HEK293 (cell line): Measurements from ENCODE around the gene CGB2.

ENCODE experiments used
- CTCF ChIA-PET: fragments of 350-600 bp; formaldehyde crosslinking; extraction: SDS; loops from one replicate; lab custom pipeline; 2021; ENCODE audit warnings: antibody characterized with exemption; lab: Yijun Ruan, JAX
- POLR2A ChIA-PET: fragments of 300-600 bp; formaldehyde crosslinking; extraction: SDS; loops from one replicate; lab custom pipeline; 2020; ENCODE audit warnings: antibody characterized with exemption, inconsistent platforms; lab: Yijun Ruan, JAX
- H3K27ac ChIP-seq: fragments of 200-500 bp; sonication (Bioruptor generic); 2 replicates; pipeline ENCODE4 v1.5.1; 2014; ENCODE audit warnings: low read depth, low read length, control low read depth, inconsistent platforms; ENCODE audit errors: extremely low read depth
- H3K36me3 ChIP-seq, 2 experiments: fragments of 200-500 bp in 1 of 2; sonication (Bioruptor generic) in 1 of 2; 1 replicate in 1 of 2; 2 replicates in 1 of 2; pipeline ENCODE4 v1.5.1; 2014 to 2017; ENCODE audit warnings: inconsistent platforms in 2 of 2, low read length in 2 of 2; ENCODE audit not compliant: control insufficient read depth in 2 of 2, insufficient read depth in 1 of 2
- H3K4me1 ChIP-seq: fragments of 200-500 bp; sonication (Bioruptor generic); 2 replicates; pipeline ENCODE4 v1.5.1; 2014; ENCODE audit warnings: mild to moderate bottlenecking, low read length, inconsistent platforms; ENCODE audit not compliant: control insufficient read depth, insufficient read depth
- H3K4me3 ChIP-seq: 2 replicates; pipeline ENCODE4 v1.5.1; 2011; ENCODE audit warnings: low read depth, mild to moderate bottlenecking, control low read depth, low read length, moderate library complexity
- H3K9me3 ChIP-seq: fragments of 200-500 bp; sonication (Bioruptor generic); 2 replicates; pipeline ENCODE4 v1.5.1; 2014; ENCODE audit warnings: low read depth, low read length, inconsistent platforms; ENCODE audit not compliant: control insufficient read depth, insufficient read depth
- KLF17 ChIP-seq: fragments of 450-650 bp; formaldehyde crosslinking; IDR thresholded peaks from 2 replicates; pipeline ENCODE4 v1.5.1; 2016; ENCODE audit warnings: missing biosample characterization, missing genetic modification characterization
- KLF7 ChIP-seq: fragments of 450-650 bp; formaldehyde crosslinking; IDR thresholded peaks from 2 replicates; pipeline ENCODE4 v1.5.1; 2016; ENCODE audit warnings: missing biosample characterization, missing genetic modification characterization, borderline replicate concordance
- OVOL3 ChIP-seq: fragments of 450-650 bp; formaldehyde crosslinking; IDR thresholded peaks from 2 replicates; pipeline ENCODE4 v1.5.1; 2016; ENCODE audit warnings: missing biosample characterization, missing genetic modification characterization
- ZBTB20 ChIP-seq: fragments of 450-650 bp; formaldehyde crosslinking; IDR thresholded peaks from 2 replicates; pipeline ENCODE4 v1.5.1; 2016; ENCODE audit warnings: missing biosample characterization, missing genetic modification characterization
- ZNF19 ChIP-seq: fragments of 450-650 bp; formaldehyde crosslinking; IDR thresholded peaks from 2 replicates; pipeline ENCODE4; 2016; ENCODE audit warnings: missing biosample characterization, missing genetic modification characterization, low read depth
- ZNF274 ChIP-seq, 2 experiments: fragments of 200-500 bp in 1 of 2; fragments of 450-650 bp in 1 of 2; sonication (Bioruptor generic) in 1 of 2; formaldehyde crosslinking in 1 of 2; IDR thresholded peaks; 2 replicates each; pipeline versions ENCODE4 v1.5.1 to v1.6.1; 2014 to 2016; ENCODE audit warnings: borderline replicate concordance in 1 of 2, inconsistent platforms in 1 of 2, low read length in 1 of 2, missing biosample characterization in 1 of 2, missing genetic modification characterization in 1 of 2
- ZNF335 ChIP-seq: fragments of 450-650 bp; formaldehyde crosslinking; conservative IDR thresholded peaks from 2 replicates; pipeline ENCODE4 v1.5.1; 2016; ENCODE audit warnings: missing biosample characterization, missing genetic modification characterization
- ZNF391 ChIP-seq: fragments of 450-650 bp; formaldehyde crosslinking; IDR thresholded peaks from 2 replicates; pipeline ENCODE4 v1.5.1; 2016; ENCODE audit warnings: low read depth, missing biosample characterization, missing genetic modification characterization, borderline replicate concordance
- ZNF777 ChIP-seq: fragments of 450-650 bp; formaldehyde crosslinking; IDR thresholded peaks from 2 replicates; pipeline ENCODE4 v1.5.1; 2017; ENCODE audit warnings: missing biosample characterization, missing genetic modification characterization, borderline replicate concordance
- TF ChIP-seq, protein P1 (sequence below): fragments of 450-650 bp; formaldehyde crosslinking; IDR thresholded peaks from 2 replicates; pipeline ENCODE4 v1.5.1; 2017; ENCODE audit warnings: missing biosample characterization, missing genetic modification characterization
- TF ChIP-seq, protein P2 (sequence below): fragments of 450-650 bp; formaldehyde crosslinking; IDR thresholded peaks from 2 replicates; pipeline ENCODE4 v1.5.1; 2016; ENCODE audit warnings: missing biosample characterization, missing genetic modification characterization
- TF ChIP-seq, protein P3 (sequence below): fragments of 450-650 bp; formaldehyde crosslinking; conservative IDR thresholded peaks from 2 replicates; pipeline ENCODE4 v1.5.1; 2016; ENCODE audit warnings: low read depth, missing biosample characterization, missing genetic modification characterization

The CGB2 gene

DNA sequence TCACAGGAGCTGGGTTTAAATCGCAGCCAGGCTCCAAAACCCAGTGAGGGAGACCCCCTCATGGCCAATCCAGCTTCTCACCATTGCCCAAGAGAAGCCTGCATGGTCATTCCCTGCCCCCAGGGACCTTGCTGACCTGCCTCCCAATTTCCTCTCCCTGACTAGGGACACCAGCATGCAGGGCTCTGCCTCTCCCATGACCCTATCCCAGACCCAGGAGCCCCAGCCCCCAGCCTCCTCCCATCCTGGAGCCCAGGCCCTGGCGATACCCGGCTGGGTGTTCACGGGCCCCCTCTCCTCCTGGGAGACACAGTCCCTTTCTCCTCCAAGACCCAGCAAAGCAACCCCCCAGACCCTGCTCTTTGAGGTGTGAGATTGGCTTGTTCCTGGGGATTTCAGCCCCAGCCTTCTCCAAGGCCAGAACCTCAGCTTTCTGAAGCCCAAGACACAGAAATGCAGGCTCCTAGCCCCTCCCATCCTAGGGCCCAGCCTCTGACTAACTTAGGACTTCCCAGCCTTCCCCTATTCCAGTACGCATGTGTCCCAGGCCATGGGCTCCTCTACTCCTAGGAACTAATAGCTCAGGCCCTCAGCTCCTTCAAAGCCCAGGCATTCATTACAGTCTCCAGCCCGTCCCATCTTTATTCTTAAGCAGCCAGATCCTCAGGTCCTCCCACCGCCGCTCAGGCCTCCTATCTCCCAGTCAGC lies 39.7 kb upstream of the CGB2 start:
- TF ChIP-seq, protein P1, sequence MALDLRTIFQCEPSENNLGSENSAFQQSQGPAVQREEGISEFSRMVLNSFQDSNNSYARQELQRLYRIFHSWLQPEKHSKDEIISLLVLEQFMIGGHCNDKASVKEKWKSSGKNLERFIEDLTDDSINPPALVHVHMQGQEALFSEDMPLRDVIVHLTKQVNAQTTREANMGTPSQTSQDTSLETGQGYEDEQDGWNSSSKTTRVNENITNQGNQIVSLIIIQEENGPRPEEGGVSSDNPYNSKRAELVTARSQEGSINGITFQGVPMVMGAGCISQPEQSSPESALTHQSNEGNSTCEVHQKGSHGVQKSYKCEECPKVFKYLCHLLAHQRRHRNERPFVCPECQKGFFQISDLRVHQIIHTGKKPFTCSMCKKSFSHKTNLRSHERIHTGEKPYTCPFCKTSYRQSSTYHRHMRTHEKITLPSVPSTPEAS (tag by site-specific recombination), result no peak
- TF ChIP-seq, protein P2, sequence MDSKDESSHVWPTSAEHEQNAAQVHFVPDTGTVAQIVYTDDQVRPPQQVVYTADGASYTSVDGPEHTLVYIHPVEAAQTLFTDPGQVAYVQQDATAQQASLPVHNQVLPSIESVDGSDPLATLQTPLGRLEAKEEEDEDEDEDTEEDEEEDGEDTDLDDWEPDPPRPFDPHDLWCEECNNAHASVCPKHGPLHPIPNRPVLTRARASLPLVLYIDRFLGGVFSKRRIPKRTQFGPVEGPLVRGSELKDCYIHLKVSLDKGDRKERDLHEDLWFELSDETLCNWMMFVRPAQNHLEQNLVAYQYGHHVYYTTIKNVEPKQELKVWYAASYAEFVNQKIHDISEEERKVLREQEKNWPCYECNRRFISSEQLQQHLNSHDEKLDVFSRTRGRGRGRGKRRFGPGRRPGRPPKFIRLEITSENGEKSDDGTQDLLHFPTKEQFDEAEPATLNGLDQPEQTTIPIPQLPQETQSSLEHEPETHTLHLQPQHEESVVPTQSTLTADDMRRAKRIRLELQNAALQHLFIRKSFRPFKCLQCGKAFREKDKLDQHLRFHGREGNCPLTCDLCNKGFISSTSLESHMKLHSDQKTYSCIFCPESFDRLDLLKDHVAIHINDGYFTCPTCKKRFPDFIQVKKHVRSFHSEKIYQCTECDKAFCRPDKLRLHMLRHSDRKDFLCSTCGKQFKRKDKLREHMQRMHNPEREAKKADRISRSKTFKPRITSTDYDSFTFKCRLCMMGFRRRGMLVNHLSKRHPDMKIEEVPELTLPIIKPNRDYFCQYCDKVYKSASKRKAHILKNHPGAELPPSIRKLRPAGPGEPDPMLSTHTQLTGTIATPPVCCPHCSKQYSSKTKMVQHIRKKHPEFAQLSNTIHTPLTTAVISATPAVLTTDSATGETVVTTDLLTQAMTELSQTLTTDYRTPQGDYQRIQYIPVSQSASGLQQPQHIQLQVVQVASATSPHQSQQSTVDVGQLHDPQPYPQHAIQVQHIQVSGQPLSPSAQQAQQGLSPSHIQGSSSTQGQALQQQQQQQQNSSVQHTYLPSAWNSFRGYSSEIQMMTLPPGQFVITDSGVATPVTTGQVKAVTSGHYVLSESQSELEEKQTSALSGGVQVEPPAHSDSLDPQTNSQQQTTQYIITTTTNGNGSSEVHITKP (tag by site-specific recombination), result peak; percentile 65

GRCh38 chr19:48992581-48993174 lies 39.0 kb upstream of the CGB2 start:
- POLR2A ChIA-PET, result interaction anchor here (0.9 to 2.8 kb wide), 26 partner anchors 9 to 459 kb away, joined by 3 to 33 read pairs (median 7); partner anchors contain the start of genes DHDH, LHB, LIN7B and NTF4
- H3K27ac ChIP-seq, result peak overlapping the region; percentile 81
- 0 out of 2 replicates have a peak, but pooled peaks have one; percentile 23 for TF ChIP-seq OVOL3 (tag by site-specific recombination)
- TF ChIP-seq ZBTB20 (tag by site-specific recombination), result peak; percentile 99
- 0 out of 2 replicates have a peak, but pooled peaks have one; percentile 16 for TF ChIP-seq KLF7 (tag by site-specific recombination)
- TF ChIP-seq ZNF335 (tag by site-specific recombination), result peak; percentile 80
- 0 out of 2 replicates have a peak, but pooled peaks have one; percentile 21 for TF ChIP-seq ZNF391 (tag by site-specific recombination)
- no peak for TF ChIP-seq ZNF274 (IDR thresholded peaks at IDR 0.05; ENCODE audit: low read length)
- TF ChIP-seq ZNF274 (tag by site-specific recombination; IDR thresholded peaks at IDR 0.05; ENCODE audit: borderline replicate concordance), result no peak
- TF ChIP-seq KLF17 (tag by site-specific recombination), result no peak
- peak; percentile 61; the same call in 1 of the 2 replicates for TF ChIP-seq ZNF777 (tag by site-specific recombination)
- no peak for TF ChIP-seq ZNF19
- TF ChIP-seq, protein P3, sequence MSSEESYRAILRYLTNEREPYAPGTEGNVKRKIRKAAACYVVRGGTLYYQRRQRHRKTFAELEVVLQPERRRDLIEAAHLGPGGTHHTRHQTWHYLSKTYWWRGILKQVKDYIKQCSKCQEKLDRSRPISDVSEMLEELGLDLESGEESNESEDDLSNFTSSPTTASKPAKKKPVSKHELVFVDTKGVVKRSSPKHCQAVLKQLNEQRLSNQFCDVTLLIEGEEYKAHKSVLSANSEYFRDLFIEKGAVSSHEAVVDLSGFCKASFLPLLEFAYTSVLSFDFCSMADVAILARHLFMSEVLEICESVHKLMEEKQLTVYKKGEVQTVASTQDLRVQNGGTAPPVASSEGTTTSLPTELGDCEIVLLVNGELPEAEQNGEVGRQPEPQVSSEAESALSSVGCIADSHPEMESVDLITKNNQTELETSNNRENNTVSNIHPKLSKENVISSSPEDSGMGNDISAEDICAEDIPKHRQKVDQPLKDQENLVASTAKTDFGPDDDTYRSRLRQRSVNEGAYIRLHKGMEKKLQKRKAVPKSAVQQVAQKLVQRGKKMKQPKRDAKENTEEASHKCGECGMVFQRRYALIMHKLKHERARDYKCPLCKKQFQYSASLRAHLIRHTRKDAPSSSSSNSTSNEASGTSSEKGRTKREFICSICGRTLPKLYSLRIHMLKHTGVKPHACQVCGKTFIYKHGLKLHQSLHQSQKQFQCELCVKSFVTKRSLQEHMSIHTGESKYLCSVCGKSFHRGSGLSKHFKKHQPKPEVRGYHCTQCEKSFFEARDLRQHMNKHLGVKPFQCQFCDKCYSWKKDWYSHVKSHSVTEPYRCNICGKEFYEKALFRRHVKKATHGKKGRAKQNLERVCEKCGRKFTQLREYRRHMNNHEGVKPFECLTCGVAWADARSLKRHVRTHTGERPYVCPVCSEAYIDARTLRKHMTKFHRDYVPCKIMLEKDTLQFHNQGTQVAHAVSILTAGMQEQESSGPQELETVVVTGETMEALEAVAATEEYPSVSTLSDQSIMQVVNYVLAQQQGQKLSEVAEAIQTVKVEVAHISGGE (tag by site-specific recombination), result peak; percentile 60; the same call in 1 of the 2 replicates

More for the DNA sequence above, 39.7 kb upstream of the CGB2 start:
- Histone ChIP-seq H3K9me3 (no peaks in the 10 kb centered on the region), H3K27ac (peak overlapping the region; percentile 81; the same call in 1 of the 2 replicates), H3K4me3 (peak overlapping the region; percentile 54), H3K4me1 (peaks cover 12% of the 10 kb centered on the region; the same call in 1 of the 2 replicates), H3K36me3 (peaks cover 18 to 38% of the 10 kb centered on the region in 2 experiments; a peak in 2 of 3 replicates)
- ChIA-PET CTCF (interaction anchor here (0.6 to 2.9 kb wide), 13 partner anchors 8 to 233 kb away, joined by 3 to 79 read pairs (median 7); partner anchors contain the start of gene CGB7), POLR2A (interaction anchor here (2.2 to 2.8 kb wide), 4 partner anchors 12 to 119 kb away, joined by 7 to 33 read pairs (median 23); partner anchors contain the start of gene PPP1R15A)

More at GRCh38 chr19:48992581-48993174, 39.0 kb upstream of the CGB2 start:
- Histone ChIP-seq H3K4me1 (peaks cover 12% of the 10 kb centered on the region; the same call in 1 of the 2 replicates), H3K9me3 (no peaks in the 10 kb centered on the region), H3K36me3 (peaks cover 18 to 34% of the 10 kb centered on the region in 2 experiments; a peak in 2 of 3 replicates), H3K4me3 (peak overlapping the region; percentile 54)
- CTCF ChIA-PET, result interaction anchor here (0.6 to 2.9 kb wide), 39 partner anchors 9 to 366 kb away, joined by 3 to 79 read pairs (median 5); partner anchors contain the start of genes CGB2, CGB7 and NUCB1
